ENCODE measurements around the gene ZNF652.

Gene ZNF652

GRCh38 chr17:49258394-49258793 is 103.7 kb downstream of the ZNF652 start:
- no peak for DNase-seq

GRCh38 chr17:49255125-49255524 is 106.9 kb downstream of the ZNF652 start:
- no peak for DNase-seq

GRCh38 chr17:49254066-49254465 is 108.0 kb downstream of the ZNF652 start:
- DNase-seq, result no peak

GRCh38 chr17:49252148-49252695 is 109.8 kb downstream of the ZNF652 start:
- peak; percentile 40 for DNase-seq

- DNase-seq, result no peak
Observed at GRCh38 chr17:49249890-49250522, 112.0 kb downstream of the ZNF652 start.

- DNase-seq, result no peak
Observed at GRCh38 chr17:49249292-49249794, 112.7 kb downstream of the ZNF652 start.

GRCh38 chr17:49247944-49248343 is 114.1 kb downstream of the ZNF652 start:
- DNase-seq, result no peak

GRCh38 chr17:49244839-49245238 is 117.2 kb downstream of the ZNF652 start:
- DNase-seq, result no peak
